Raji (cell line): ENCODE results near the gene OS9.

Experiments
- POLR2A ChIP-seq: IDR thresholded peaks from 2 replicates; pipeline ENCODE4 v1.6.1; 2011; ENCODE audit warnings: low read depth, low read length, control low read depth; ENCODE audit not compliant: insufficient read depth

Gene OS9

GRCh38 chr12:57693659-57694458 lies at the start of gene OS9:
OS9 (plus strand) TSS chr12:57694132; CDS start chr12:57694162, 30 bp downstream.
- peak; percentile 95 for TF ChIP-seq POLR2A

GRCh38 chr12:57654042-57654441 lies 39.9 kb upstream of the OS9 start:
- TF ChIP-seq POLR2A, result no peak

- TF ChIP-seq POLR2A, result no peak
Measured at GRCh38 chr12:57655541-57656240, 38.2 kb upstream of the OS9 start.

- no peak for TF ChIP-seq POLR2A
Measured at GRCh38 chr12:57657744-57658143, 36.2 kb upstream of the OS9 start.

GRCh38 chr12:57658890-57659289 lies 35.0 kb upstream of the OS9 start:
- no peak for TF ChIP-seq POLR2A

- no peak for TF ChIP-seq POLR2A
Measured at GRCh38 chr12:57661376-57661775, 32.6 kb upstream of the OS9 start.

GRCh38 chr12:57666897-57667296 lies 27.0 kb upstream of the OS9 start:
- no peak for TF ChIP-seq POLR2A

- TF ChIP-seq POLR2A, result no peak
Measured at GRCh38 chr12:57672801-57673200, 21.1 kb upstream of the OS9 start.

GRCh38 chr12:57674691-57675090 lies 19.2 kb upstream of the OS9 start:
- TF ChIP-seq POLR2A, result no peak

GRCh38 chr12:57679697-57680096 lies 14.2 kb upstream of the OS9 start:
- TF ChIP-seq POLR2A, result no peak

- TF ChIP-seq POLR2A, result no peak
Measured at GRCh38 chr12:57687862-57688261, 6.1 kb upstream of the OS9 start.

GRCh38 chr12:57688931-57689330 lies 5.0 kb upstream of the OS9 start:
- no peak for TF ChIP-seq POLR2A

- no peak for TF ChIP-seq POLR2A
Measured at GRCh38 chr12:57692500-57692899, 1.4 kb upstream of the OS9 start.

- TF ChIP-seq POLR2A, result no peak
Measured at GRCh38 chr12:57693317-57693658, 644 bp upstream of the OS9 start.

GRCh38 chr12:57694459-57695019 lies 607 bp downstream of the OS9 start:
- TF ChIP-seq POLR2A, result no peak

GRCh38 chr12:57695770-57696432 lies 2.0 kb downstream of the OS9 start:
- no peak for TF ChIP-seq POLR2A

- TF ChIP-seq POLR2A, result no peak
Measured at GRCh38 chr12:57697076-57697475, 3.1 kb downstream of the OS9 start.
